Measurements from ENCODE around the gene DHX35.

GRCh38 chr20:39044501-39044900 lies 82.4 kb downstream of the DHX35 start:
- TF ChIP-seq CTCF (IDR thresholded peaks at IDR 0.05), result no peak
- TF ChIP-seq POLR2A (IDR thresholded peaks at IDR 0.05), result no peak
